Medulla oblongata (tissue), 1 donor: ENCODE results near the gene ANKDD1A.

Experiments
- DNase-seq: peaks from one replicate; pipeline ENCODE4 v3.0.0-alpha.2; 2015; ENCODE audit errors: extremely low spot score

Gene ANKDD1A

GRCh38 chr15:64911311-64912186, at the start of gene ANKDD1A:
ANKDD1A (plus strand) TSS chr15:64911902; CDS start chr15:64911931, 29 bp downstream.
- DNase-seq: no peak

- no peak for DNase-seq
Observed at GRCh38 chr15:64861960-64862359, 49.7 kb upstream of the ANKDD1A start.

- DNase-seq: no peak
Observed at GRCh38 chr15:64862408-64862807, 49.3 kb upstream of the ANKDD1A start.

- DNase-seq: no peak
Observed at GRCh38 chr15:64864068-64864467, 47.6 kb upstream of the ANKDD1A start.

DNA sequence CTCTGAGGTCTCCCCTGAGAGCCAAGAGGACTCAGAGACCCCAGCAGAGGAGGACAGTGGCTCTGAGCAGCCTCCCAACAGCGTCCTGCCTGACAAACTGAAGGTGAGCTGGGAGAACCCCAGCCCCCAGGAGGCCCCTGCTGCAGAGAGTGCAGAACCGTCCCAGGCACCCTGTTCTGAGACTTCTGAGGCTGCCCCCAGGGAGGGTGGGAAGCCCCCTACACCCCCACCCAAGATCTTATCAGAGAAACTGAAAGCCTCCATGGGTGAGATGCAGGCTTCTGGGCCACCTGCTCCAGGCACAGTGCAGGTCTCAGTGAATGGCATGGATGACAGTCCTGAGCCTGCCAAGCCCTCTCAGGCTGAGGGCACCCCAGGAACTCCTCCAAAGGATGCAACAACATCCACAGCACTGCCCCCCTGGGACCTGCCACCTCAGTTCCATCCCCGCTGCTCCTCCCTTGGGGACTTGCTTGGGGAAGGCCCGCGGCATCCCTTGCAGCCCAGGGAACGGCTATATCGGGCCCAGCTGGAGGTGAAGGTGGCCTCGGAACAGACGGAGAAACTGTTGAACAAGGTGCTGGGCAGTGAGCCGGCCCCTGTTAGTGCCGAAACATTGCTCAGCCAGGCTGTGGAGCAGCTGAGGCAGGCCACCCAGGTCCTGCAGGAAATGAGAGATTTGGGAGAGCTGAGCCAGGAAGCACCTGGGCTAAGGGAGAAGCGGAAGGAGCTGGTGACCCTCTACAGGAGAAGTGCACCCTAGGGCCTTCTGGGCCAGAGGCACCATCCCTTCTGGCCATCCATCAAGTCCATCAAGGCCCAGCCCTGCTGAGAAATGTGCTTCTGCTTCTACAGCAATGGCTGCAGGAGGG, 46.3 kb upstream of the ANKDD1A start:
- DNase-seq: no peak

- DNase-seq: peak; percentile 83
Observed at GRCh38 chr15:64865998-64866520, 45.6 kb upstream of the ANKDD1A start.

- DNase-seq: no peak
Observed at GRCh38 chr15:64869501-64869900, 42.2 kb upstream of the ANKDD1A start.

GRCh38 chr15:64870353-64870752, 41.3 kb upstream of the ANKDD1A start:
- no peak for DNase-seq

DNA sequence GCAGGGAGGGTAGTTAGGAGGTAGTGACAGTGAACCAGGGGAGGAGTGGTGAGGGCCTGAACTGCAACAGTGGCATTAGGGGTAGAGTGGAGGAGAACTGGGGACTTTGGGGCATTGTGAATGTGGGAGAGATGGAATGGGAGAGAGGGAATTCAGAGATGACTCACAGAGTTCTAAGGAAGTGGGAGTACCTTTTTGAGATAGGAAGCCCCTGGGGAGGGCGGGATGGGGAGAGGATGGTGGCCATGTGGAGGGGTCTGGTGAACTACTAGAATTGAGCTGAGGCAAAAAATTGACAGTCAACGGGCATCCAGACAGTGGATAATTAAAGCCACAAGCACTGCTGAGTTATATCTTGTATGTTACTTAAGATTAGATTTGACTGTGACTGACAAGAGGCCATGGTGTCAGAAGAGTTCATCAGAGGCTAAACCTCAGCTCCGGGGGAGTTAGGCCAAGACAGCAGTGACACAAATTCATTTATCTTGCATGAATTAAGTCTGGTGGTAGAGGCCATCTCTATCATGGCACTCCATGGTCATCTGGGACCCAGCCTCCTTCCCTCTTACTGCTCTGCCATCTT, 36.0 kb upstream of the ANKDD1A start:
- DNase-seq: no peak

DNA sequence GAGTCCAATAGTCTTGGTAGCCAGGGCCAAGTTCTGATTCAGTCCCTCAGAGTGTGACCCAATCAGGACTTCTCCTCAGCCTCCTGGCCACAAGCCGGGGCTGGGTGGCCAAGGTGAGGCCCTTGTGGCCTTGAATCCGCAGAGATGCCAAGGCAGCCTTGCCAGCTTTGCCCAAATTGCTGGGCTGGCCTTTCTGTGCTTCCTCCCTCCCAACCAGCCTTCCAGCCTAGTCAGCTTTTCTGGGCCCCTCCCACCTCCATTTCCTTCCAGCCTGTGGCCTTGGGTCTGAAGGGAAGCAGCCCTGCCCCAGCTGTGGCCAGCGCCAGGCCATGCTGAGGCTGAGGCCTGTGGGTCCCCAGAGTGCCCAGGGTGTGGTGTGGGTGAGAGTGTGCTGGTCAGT, 34.3 kb upstream of the ANKDD1A start:
- DNase-seq: peak; percentile 91

DNA sequence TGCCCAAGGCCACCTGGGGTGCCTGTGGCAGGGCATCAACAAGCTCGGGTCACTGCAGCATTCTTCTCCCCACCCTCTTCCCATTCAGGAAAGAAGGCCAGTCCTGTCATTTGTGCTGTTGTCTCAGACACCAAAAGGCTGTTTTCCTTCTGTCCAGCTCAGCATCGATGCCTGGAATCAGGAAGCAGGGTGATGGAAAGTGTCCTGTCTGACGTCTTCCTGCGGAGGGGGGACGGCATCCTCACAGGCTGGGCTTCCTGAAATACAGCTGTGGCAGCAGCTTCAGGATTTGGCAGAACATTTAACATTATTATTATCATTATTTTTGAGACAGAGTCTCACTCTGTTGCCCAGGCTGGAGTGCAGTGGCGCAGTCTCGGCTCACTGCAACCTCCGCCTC, 33.0 kb upstream of the ANKDD1A start:
- DNase-seq: no peak

DNA sequence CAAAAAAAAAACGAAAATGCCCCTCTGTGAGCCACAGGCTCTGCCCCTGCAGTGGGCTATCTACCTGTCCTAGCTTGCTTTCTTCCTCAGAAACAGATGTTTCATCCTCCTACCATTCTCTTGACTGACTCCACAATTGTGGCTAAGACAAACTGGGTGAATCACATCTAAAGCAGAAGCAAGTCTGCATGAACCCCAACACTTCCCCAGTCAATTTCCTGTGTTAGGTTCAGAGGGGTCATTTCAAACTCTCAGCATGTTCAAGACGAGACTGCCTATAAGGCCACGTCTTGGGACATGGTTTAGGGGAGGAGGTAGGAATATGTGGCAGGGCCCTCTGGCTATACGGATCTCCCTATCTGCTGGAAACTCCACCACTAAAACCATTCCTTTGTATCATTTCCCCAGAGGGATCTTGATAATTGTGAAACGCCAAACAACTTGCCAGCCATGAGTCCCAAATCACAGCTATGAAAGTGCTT, 28.6 kb upstream of the ANKDD1A start:
- peak; percentile 71 for DNase-seq

GRCh38 chr15:64883997-64884511, 27.6 kb upstream of the ANKDD1A start:
- DNase-seq: peak; percentile 79

GRCh38 chr15:64884679-64885078, 27.0 kb upstream of the ANKDD1A start:
- no peak for DNase-seq

GRCh38 chr15:64888336-64888735, 23.4 kb upstream of the ANKDD1A start:
- DNase-seq: no peak

DNA sequence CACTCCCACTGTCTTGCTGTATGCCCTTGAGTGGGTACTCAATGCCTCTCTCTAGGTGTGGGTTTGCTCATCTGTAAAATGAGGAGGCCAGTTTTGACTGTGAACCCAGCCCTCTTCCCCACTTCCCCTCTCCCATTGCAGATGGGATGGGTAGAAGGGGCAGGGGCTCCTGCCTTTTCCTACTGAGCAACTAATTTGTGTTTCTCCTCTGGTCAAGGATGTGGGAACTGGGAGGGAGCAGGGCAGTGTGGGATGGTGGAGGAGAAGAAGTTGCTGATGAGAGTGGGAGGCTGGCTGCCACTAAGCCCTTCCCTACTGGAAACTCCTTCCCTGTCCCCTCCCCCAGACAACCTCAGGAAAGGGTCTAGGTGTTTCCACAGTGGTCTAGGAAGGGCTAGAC, 20.1 kb upstream of the ANKDD1A start:
- DNase-seq: no peak

GRCh38 chr15:64892847-64893403, 18.8 kb upstream of the ANKDD1A start:
- no peak for DNase-seq

DNA sequence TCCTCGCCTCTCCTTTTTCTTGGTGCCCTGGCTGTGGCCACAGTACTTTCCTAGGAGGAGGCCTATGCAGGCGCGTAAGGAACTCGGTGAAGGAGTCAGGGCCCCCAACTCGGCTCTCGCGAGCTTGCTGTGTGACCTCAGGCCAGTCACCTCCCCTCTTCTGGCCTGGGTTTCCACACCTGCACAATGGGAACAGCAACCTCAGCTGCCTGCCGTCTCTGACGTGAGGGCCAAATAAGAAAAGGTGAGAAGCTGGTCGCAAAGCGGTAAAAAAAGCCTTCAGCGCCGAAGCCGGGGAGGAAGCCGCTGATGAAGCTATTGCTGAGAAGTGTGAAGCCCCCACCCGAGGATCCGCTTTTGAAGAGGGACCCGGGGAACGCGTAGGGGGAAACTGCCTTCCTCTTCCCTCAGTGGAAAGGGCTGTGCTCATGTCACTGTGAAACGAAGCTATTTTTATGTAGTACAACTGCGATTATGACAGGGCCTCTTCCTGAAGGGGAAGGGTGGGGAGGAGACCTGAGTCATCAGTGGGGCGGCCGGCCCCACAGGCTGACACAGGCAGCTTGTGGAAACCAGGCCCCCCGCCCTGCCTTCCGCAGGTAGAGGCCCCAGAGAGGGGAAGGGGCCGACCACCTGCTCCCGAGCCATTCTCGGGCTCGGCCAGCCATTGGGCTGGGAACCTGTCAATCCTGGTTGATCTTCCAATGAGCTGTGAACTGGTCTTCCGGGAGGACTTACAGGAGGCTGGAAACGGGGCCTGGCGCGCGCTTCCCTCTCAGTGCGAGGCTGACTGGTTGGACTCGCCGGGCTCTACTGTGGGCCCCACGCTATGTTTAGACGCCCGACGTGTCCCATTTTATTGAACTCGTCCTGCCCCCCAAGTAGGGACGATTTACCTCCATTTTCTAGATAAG, 18.0 kb upstream of the ANKDD1A start:
- DNase-seq: peak; percentile 98

DNA sequence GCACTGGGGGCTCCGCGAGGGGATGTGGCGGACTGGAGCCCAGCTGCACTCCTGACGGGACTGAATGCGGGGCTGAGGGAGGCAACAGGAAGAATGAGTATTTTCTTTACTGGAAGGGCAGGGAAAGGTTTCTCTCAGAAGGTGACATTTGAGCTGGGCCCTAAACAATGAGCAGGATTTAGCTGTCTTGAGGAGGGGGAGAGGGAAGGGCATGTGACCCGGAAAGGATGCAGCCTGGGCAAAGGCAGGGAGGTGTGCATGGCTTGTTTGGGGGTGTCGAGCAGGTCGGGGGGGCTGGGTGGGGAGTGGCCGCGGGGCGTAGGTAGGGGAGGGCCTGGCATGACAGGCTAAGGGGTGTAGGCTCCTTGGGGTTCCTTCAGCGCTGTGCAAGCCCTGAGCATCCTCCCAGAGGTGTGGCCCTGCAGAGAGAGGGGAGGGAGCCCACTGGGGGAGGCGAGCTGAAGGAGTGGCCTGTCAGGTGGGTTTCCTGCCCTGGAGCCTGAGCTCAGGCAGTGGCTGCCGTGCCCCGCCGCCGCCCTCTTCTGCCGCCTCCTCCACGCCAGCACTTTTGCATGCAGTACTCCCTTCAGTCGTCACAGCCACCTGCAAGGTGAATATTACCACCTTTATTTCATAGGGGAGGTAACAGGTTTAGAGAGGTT, 17.2 kb upstream of the ANKDD1A start:
- DNase-seq: no peak
